ENCODE results near the gene MSANTD3.

MSANTD3 gene

DNA sequence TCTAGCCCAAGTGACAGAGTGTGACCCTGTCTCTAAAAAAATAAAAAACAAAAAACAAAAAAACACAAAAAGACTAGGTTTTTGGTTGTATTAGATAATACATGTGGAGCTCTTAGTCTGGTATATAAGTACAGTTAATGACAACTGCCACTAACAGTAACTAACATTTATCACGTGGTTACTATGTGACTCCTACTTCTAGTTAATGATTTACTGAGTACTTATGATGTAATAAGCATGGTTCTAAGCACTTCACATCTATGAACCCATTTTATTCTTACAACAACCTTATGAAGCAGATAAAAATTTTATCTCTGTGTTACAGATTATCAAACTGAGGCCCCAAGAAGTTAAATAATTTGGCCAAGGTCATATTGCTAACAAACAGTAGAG is 39.9 kb downstream of the MSANTD3 start:
- no peak for DNase-seq

DNA sequence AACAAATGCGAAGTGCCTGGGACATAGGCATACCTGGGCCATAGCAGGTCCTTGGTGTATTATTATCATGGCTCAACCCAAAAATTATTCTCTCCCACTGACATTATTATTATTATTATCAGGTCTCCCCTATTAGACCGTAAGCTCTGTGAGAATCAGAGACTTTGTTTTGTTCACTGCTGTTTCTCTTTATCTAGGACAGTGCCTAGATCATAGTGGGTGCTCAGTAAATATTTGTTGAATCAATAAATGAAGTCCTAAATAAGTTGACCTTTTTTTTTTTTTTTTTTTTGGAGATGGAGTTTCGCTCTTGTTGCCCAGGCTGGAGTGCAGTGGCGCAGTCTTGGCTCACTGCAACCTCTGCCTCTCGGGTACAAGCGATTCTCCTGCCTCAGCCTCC is 41.1 kb downstream of the MSANTD3 start:
- DNase-seq = no peak

DNA sequence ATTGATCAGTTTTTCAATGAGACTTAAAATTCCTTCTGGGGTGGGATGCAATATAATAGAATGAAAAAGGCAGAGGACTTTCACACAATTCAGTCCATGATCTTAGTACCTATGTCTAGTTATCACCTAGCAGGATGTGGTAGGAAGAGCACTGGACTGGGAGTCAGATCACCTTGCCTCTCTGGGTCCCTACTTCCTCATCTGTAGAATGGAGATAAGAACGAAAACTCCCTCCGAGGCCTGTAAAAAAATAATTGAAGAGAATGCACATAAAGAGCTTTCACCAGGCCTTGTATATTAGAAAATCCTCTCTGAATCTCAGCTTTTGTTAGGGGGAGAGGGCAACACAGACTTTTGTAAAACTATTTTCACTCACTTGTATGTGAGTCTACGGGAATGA is 45.3 kb downstream of the MSANTD3 start:
- no peak for DNase-seq

DNA sequence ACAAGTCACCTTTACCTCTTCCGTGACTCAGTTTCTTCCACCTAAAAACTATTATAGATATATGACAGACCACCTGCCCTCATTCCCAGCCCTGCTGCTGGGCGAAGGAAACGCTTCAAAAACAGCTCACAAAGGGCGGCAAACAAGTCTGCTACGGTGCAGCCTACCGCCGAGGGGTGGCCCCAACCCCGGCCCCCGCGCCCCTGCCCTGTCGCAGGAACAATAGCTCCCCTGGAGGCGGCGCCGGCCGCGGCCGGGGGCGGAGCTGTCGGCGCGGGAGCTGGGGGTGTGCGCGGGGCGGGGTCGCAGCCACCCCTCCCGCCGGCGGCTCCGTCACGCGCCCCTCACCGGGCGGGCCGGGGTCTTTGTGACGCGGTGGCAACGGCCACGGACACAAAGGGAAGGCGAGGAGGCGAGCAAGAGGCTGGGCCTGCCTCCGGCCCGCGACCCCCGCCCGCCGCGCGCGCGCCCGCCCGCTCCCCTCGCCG is 45.9 kb downstream of the MSANTD3 start, which contains the start of gene TMEFF1:
TSS of gene TMEFF1 (plus strand) at position 362 of the 488 bp plus-strand sequence. CDS start 396 bp downstream, outside the sequence.
- peak; percentile 74 for DNase-seq

DNA sequence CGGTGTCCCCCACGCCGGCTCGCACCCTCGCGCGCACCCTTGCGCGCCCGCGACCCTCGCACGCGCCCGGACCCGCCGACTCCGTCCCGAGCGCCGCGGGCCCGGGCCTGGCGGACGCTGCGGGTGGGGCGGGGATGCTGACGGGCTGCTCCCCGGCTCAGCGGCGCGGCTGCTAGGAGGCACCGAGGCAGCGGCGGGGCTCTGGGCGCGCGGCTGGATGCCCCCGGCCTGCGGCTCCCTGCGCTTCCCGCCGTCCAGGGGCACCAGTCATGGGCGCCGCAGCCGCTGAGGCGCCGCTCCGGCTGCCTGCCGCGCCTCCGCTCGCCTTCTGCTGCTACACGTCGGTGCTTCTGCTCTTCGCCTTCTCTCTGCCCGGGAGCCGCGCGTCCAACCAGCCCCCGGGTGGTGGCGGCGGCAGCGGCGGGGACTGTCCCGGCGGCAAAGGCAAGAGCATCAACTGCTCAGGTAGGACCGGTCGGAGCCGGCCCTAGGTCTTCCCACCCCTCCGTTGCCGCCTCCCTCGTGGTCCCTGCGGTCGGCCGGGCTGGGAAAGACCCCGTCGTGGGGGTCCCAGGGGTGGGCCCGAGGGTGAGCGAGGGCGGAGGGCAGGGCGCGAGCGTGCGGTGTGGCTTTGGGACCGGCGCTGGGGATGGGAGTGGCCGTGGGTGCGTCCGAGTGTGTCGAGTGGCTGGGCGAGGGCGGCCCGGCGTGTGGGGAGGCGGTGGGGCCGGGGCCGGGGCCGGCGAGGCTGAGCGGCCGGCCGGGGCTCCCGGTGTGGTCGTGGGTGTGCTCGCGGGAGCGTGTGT is 46.5 kb downstream of the MSANTD3 start:
- DNase-seq = peak; percentile 60

DNA sequence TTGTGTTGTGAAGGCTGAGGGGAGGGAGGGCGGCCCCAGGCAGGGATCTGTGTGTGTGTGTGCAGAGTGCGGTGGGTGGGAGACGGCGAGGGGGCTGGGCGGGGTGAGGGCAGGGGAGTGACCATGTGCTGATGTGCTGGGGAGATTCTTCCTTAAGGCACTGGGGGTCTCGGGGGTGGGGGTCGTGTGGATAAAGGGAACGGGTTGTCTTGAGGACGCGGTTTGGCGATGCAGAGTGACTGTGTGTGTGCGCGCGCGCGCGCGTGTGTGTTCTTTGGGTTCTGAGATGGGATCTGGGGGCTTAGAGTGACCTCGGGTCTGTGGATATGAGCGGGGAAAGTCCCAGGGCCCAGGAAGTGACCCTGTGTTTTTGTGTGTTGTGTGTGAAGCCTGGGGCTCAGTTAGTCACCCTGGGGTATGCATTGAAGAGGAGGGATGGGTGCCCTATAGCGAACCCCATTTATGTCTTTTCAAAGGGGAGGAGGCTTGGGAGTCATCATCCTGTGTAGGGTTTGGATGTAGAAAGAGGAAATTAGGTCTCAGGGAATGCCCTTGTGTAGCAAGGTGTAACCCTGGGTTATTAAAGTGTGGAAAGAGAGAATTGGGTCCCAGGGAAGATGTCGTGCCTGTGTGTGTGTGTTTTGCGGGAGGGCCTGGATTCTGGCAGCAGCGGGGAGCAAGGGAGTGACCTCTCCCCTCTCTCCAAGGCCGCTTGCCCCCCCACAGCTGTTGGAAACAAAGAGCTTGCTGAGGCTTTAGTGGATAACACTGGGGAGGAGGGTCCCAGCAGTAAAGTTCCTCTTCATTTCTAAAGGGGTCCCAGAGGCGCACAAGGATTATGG is 47.4 kb downstream of the MSANTD3 start:
- no peak for DNase-seq

DNA sequence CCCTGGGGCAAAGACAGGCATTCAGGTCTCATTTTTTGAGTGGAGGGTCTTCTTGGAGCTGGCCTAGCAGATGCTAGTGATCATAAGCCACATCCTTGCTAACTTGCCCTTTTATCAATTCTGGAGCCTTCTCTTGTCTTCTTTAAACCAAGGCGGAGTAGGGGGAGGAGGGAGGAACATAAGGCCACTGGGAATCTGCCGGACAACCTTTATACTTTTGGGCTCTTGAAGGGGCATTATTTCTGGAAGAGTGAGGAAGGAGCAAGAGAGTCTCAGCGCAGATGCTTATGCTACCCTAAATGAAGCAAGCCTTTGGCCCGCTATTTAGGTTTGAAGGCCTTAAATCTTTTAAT is 48.0 kb downstream of the MSANTD3 start:
- DNase-seq = no peak

DNA sequence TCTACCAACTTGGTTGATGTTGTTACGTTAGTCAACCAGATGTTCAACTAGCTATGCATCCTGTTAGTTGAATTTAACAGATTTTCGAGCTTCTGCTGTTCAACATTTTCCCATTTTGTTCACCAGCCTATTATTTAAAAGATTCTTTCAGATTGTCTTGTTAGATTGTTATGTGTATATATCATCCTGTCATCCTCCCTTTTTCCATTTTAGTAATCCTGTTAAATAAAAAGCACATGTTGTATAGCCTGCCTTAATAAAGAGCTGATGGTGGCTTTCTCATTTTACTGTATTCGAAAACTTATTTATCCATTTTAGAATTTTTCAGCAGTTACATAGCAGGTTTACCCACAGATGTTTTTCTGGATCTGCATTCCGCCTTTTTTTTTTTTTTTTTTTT is 50.3 kb downstream of the MSANTD3 start:
- no peak for DNase-seq

DNA sequence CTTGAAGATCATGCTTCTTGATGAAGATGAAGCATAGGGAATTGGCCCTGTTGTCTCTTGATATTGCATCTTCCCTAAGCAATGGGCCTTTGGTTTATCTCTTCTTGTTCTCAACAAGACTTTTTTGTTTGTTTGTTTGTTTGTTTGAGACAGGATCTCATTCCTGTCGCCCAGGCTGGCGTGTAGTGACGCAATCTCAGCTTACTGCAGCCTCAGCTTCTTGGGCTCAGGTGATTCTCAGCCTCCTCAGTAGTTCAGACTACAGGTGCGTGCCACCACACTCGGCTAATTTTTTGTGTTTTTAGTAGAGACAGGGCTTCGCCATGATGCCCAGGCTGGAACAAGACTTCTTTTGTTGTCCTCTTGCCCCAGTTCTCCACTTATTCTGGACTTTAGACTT is 51.2 kb downstream of the MSANTD3 start:
- DNase-seq = no peak

DNA sequence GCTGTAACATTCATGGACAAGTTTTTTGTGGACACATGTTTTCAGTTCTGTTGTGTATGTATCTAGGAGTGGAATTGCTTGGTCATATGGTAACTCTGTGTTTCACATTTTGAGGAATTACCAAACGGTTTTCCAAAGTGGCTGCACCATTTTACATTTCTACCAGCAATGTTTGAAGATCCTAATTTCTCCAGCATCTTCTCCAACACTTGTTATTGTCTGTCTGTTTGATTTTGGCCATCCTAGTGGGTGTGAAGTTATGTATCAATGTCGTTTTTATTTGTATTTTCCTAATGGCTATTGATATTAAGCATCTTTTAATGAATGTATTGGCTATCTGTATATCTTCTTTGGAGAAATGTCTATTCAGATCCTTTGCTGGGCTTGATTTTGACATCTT is 52.9 kb downstream of the MSANTD3 start:
- no peak for DNase-seq

DNA sequence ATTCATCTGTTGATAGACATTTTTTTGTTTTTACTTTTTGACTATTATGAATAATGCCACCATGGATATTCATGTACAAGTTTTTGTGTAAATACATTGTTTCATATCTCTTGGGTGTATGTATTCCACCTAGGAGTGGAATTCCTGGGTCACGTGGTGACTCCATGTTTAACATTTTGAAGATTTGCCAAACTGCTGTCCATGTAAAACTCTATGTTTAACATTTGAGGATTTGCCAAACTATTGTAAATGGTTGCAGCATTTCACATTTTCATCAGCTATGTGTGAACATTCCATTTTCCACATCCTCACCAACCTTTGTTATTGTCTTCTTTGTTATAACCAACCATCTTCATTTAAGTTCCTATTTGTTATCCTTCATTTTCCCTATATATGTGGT is 58.3 kb downstream of the MSANTD3 start:
- no peak for DNase-seq

DNA sequence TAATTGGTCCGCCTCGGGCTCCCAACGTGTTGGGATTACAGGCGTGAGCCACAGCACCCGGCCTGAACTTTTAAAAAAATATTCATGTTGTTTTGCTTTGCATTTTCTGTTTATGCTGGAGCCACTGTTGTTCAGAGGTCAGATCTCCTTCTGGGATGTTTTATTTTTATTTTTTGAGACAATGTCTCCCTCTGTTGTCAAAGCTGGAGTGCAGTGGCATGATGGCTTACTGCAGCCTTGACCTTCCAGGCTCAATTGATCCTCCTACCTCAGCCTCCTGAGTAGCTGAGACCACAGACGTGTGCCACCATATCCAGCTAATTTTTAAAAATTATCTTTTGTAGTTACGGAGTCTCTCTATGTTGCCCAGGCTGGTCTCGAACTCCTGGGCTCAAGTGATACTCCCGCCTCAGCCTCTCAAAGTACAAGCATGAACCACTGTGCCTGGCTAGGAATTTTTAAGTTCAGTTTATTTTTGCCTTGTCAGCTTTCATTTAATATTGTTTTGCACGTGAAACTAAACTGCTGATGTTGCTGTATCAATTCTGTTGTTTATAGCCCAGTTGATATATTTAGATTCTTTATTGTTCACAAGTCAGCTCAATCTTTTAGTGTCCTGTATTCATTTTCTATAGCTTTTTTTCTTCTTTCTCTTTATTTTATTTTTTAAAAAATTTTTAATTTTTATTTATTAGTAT is 59.7 kb downstream of the MSANTD3 start:
- DNase-seq = no peak

DNA sequence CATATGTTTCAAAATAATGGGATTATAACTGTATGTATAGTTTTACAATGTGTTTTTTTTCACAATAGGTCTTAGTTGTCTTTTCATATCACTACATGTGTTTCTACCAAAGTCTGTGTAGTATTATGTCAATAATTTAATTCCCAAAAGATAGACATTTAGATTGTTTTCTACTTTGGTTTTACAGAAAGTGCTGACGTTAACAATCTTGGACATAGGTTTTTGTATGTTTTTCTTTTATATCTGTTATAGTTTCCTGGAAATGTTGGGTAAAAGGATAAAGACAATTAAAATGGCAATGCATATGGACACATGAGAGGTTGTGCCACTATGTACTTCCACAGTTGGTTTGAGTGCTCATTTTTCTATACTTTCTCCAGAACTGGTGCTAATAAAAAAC is 61.2 kb downstream of the MSANTD3 start:
- no peak for DNase-seq

DNA sequence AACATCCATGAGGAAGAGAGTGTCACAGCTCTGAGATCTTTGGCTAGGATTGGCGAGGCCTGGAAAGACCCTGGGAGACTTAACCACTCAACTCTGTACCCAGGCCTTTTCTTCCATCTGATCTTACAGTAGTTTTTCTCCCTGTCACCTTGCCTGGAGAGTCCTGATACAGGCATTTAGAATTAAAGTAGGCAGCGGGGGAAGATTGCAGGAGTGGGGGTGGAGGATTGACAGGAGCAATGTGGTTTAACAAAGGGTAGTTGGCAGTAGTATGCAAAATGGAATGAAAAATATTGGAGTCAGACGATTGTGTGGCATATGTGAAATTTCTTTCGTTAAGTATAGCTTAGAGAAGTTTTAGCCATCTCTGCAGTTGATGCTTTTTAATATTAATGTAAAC is 62.9 kb downstream of the MSANTD3 start:
- no peak for DNase-seq

DNA sequence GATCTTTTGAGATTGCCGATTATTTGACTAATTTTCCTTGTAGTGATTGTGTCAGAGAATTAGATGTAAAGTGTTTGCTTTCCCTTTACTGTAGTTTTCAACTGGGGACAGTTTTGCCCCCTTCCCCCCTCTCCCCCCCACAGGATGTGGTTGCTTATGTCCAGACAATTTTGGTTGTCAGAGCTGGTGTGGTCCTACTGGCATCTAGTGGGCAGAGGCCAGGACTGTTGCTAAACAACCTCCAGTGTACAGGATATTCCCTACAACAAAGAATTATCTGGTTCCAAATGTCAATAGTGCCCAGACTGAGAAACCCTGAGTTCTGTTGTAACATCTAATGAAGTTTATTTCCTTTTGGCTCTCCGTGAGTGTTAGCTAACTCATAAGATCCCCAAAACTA is 66.0 kb downstream of the MSANTD3 start:
- DNase-seq = no peak

DNA sequence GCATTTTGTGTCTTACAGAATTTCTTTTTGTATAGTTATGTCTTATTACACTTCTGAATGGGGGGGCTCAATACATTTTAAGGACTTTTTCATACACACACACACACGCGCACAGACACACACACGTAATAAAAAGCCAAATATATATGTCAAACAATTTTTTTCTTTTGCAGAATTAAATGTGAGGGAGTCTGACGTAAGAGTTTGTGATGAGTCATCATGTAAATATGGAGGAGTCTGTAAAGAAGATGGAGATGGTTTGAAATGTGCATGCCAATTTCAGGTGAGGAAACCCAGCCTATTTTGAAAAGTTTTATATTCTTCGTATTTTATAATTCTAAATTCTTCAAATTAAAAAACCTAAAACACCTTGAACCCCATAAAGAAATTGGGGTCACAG is 71.6 kb downstream of the MSANTD3 start:
- DNase-seq = no peak

DNA sequence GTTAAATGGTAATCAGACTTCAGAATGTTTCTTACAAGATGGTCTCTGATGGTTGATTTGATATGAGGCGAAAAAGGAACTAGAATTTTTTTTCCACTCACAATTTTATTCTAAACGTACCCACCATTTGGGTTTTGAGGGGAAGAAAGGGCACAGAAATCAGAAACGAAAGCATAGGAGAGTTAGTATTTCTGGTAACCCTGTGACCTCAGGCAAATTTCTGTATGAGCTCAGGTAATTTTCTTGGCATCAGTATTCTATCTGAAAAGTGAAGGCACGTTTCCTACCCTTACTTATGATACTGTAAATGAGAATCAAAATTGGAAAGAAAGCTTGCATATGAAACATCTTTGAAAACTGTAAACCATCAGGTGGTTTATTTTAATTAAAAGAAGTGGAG is 72.5 kb downstream of the MSANTD3 start:
- no peak for DNase-seq

DNA sequence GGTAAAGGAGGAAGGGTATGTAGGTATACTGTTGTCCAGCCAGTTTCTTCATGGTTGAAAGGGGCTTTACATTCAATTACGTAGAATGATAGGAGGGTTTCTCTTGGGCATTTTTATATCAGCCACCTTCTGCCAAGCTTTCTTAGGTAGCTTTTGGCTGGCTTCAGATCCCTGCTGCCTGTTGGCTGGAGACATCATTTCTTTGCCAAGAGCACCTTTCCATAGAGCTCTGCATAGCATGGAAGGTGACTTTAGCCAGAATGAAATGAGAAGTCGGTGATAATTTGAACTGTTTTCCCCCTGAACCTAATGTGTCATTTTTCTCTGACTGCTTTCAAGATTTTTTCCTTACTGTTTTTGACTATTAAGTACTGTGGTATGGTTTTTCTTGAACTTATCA is 72.9 kb downstream of the MSANTD3 start:
- DNase-seq = no peak
